Large intestine (tissue), 3 donors: ENCODE results near the gene FAM184A. TPM values are rescaled to one million over a fixed set of nuclear protein-coding genes. Genes with fewer than 3 reads are reported as not detected.
"Not testable (repeated sequence)": the region's sequence is repeated elsewhere in the genome, so short reads cannot be mapped to it uniquely, and the experiment has no call there.

Source experiments
- DNase-seq, 2 donors: peaks; one replicate each; pipeline versions ENCODE4 v3.0.0 to v3.0.0-alpha.2; 2013
- H3K27ac ChIP-seq: one replicate; pipeline ENCODE4 v1.5.1; 2013; ENCODE audit warnings: low read length
- H3K27me3 ChIP-seq: 2 replicates; pipeline ENCODE4 v1.6.1; 2013; ENCODE audit warnings: low read length; ENCODE audit not compliant: control insufficient read depth, insufficient read depth
- H3K36me3 ChIP-seq: 2 replicates; pipeline ENCODE4 v1.6.1; 2013; ENCODE audit warnings: low read length; ENCODE audit not compliant: control insufficient read depth, insufficient read depth
- H3K4me1 ChIP-seq: one replicate; pipeline ENCODE4 v1.6.1; 2013; ENCODE audit warnings: low read length; ENCODE audit not compliant: control insufficient read depth, insufficient read depth
- H3K4me3 ChIP-seq: one replicate; pipeline ENCODE4 v1.5.1; 2013; ENCODE audit warnings: low read length
- H3K9me3 ChIP-seq: one replicate; pipeline ENCODE4 v1.6.1; 2013; ENCODE audit warnings: mild to moderate bottlenecking, low read depth, low read length, moderate library complexity; ENCODE audit not compliant: control insufficient read depth
- WGBS: methylation state at CpG from one replicate; pipeline ENCODE4 v1.1.5; 2013; ENCODE audit warnings: low lambda C conversion rate; ENCODE audit not compliant: insufficient coverage; 5-methylcytosine and 5-hydroxymethylcytosine counted together
- polyA plus RNA-seq: library from polyadenylated mRNA; unstranded; fragments of 120-200 nt; gene quantifications from one replicate; pipeline ENCODE4 v1.2.1, GENCODE V29; 2013

The FAM184A gene
- polyA plus RNA-seq, 1 donor, result 13.8 TPM

DNA sequence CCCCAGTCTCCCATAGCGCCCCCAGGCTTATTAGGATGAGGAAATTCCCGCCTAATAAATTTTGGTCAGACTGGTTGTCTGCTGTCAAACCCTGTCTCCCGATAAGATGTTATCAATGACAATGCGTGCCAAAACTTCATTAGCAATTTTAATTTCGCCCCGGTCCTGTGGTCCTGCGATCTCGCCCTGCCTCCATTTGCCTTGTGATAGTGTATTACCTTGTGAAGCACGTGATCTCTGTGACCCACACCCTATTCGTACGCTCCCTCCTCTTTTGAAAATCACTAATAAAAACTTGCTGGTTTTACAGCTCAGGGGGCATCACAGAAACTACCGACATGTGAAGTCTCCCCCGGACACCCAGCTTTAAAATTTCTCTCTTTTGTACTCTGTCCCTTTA, 40.6 kb upstream of the FAM184A start:
- 20% methylated on average over 1 of the region's 13 CpGs for WGBS
- H3K36me3 ChIP-seq, DNase-seq, H3K27ac ChIP-seq, H3K4me3 ChIP-seq, H3K4me1 ChIP-seq, H3K9me3 ChIP-seq, H3K27me3 ChIP-seq: not testable (repeated sequence)

DNA sequence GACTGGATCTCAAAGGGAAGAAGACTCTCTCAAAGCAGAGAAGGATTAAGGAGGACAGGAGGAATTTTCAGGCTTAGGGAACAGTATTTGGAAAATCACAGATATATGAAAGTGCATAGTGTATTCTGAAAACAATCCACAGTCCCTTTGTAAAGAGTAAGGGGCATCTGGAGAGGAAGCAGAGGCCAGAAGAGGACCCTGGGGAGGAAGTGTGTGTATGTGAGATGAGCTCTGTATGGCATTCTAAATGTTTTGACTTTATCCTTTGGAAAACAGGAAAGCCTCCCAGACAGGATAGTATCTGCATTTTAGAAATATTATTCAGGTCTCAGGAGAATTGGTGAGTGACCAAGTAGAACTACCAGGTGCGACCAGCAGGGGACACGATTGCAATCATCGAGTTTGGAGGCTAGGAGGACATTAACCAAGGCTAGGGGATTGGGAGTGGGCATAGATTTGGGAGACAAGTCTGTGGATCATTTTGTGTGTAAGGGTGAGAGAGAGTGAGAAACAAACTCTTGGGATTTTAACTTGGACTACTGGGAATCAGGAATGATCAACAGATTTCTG, 38.3 kb upstream of the FAM184A start:
- no peak for DNase-seq

DNA sequence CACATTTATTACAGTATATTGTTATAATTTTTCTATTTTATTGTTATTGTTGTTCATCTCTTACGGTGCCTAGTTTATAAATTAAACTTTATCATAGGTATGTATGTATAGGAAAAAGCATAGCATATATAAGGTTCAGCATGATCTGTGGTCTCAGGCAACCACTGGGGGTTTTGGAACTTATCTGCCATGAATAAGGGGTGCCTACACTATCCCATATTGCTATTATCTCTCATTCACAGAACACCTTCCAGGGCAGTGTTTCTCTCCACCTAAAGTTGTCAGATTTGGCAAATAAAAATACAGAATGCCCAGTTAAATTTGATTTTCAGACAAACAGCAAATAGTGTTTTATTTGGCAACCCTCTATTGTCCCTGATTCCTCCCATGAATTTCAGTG, 35.5 kb upstream of the FAM184A start:
- no peaks in the 10 kb centered on the region for H3K9me3 ChIP-seq
- no peak for DNase-seq
- H3K4me3 ChIP-seq, result no peak overlapping the region
- no peaks in the 10 kb centered on the region for H3K27me3 ChIP-seq
- no peak overlapping the region for H3K27ac ChIP-seq
- H3K36me3 ChIP-seq, result no peaks in the 10 kb centered on the region
- no peaks in the 10 kb centered on the region for H3K4me1 ChIP-seq
- WGBS, result 100% methylated on average over 1 of the region's 1 CpG

More for the DNA sequence above, 38.3 kb upstream of the FAM184A start:
- Histone ChIP-seq H3K27me3 (no peaks in the 10 kb centered on the region), H3K4me3 (no peak overlapping the region), H3K4me1 (no peaks in the 10 kb centered on the region), H3K9me3 (no peaks in the 10 kb centered on the region), H3K27ac (no peak overlapping the region), H3K36me3 (no peaks in the 10 kb centered on the region)
- 100% methylated on average over 1 of the region's 3 CpGs for WGBS

DNA sequence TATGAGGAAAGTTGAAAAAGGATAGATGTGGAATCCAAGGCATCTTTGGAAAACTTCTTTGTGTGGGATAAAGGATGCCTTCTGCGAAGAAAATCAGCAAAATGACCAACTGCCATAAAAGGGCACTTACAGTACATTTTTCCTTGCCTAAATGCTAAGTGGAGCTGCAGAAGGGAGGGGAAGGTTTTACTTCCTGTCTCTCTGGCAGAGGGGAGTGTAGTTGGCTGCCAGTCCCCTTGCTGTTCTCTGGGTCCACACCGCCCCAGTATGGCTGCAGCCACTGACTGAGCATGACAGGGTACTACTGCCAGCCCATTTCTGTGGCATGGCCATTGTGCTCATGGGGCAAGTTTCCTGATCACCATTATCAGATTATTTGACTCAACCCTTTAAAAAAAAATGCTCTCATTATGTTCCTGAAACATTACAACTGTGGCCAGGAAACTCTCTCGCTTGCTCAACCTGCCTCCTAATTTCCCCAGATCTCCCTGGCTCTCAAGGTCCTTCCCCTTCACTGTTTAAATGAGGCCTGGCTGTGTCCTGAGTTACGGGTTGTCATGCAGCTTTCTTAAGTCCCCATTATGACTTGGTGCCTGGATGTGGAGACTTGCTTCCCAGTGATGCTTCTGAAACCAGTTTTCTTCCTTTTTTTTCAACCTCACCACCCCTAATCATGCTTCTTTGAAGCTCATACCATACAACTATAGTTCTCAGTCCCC, 34.5 kb upstream of the FAM184A start:
- Histone ChIP-seq H3K27me3 (no peaks in the 10 kb centered on the region), H3K4me3 (no peak overlapping the region), H3K9me3 (no peaks in the 10 kb centered on the region), H3K27ac (no peak overlapping the region), H3K4me1 (no peaks in the 10 kb centered on the region), H3K36me3 (no peaks in the 10 kb centered on the region)
- DNase-seq, result no peak
- 60% methylated on average over 1 of the region's 4 CpGs for WGBS

DNA sequence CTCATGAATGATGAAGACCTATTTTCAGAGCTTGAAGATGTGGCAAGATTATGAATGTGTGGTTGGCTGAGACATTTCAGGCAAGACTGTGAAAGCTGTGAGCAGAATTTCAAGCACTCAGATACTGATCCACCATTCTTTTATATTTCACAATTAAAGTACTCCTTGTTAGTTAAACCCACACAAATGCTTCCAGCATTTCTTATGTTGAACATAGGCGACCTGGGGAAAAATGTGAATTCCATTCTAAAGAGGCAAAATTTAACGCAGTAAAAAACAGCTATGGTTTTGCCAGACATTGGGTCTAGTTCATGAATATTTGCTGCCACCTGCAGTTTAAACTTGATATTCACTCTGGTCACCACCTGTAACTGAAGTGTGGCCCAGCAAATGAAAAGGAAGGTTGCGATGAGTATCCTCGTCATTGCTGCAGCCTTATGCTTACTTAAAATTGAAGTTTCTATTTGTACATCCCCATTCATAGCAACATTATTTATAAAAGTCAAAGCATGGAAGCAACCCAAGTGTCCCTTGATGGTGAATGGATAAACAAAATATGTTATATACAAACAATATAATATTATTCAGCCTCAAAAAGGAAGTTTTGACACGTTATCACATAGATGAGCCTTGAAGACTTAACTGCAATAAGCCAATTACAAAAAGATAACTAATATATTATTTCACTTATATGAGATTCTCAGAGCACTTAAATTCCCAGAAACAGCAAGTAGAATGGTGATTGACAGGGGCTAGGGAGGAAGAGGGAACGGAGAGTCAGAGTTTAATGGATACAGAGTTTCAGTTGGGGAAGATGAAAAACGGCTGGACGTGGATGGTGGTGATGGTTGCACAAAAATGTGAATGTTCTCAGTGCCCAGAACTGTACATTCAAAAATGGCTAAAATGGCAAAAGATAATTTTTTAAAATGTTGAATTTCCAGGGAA, 32.4 kb upstream of the FAM184A start:
- H3K9me3 ChIP-seq, result no peaks in the 10 kb centered on the region
- WGBS, result 100% methylated on average over 1 of the region's 8 CpGs
- no peaks in the 10 kb centered on the region for H3K4me1 ChIP-seq
- DNase-seq, result peak; percentile 35 to 51
- H3K27me3 ChIP-seq, result no peaks in the 10 kb centered on the region
- H3K27ac ChIP-seq, result no peak overlapping the region
- H3K36me3 ChIP-seq, result no peaks in the 10 kb centered on the region
- H3K4me3 ChIP-seq, result no peak overlapping the region

DNA sequence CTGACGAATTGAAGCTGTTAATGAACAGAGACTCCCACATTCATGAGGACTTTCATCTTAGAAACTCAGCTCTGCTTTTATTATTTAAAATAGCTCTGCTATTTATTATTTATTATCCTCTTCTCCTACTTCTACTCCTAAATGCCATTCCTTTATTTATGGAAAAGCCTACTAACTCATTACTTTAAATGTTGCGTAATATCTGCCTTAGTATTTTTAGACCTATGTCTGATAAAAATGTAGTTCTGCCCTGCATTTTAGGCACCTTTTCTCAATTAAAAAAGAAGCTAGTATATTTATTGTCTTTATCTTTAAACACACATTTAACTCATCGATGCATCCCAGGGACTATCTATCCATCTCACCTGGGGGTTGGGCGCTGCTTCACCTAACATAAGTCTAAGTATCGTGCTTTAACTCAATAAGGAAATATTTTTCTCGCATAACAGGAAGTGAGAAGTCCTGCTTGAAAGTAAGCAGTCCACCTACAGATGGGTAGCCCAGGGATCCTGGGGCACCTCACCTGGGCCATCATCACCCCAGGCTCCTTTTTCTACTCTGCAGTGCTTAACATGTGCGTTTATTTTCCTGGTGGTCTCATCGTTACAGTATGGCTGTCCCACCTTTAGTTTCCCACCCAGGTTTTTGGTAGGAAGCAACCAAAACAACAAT, 31.3 kb upstream of the FAM184A start:
- H3K4me1 ChIP-seq, result no peaks in the 10 kb centered on the region
- no peak overlapping the region for H3K27ac ChIP-seq
- H3K9me3 ChIP-seq, result no peaks in the 10 kb centered on the region
- H3K27me3 ChIP-seq, result no peaks in the 10 kb centered on the region
- no peak overlapping the region for H3K4me3 ChIP-seq
- no peaks in the 10 kb centered on the region for H3K36me3 ChIP-seq
- 80% methylated on average over 2 of the region's 8 CpGs for WGBS
- no peak for DNase-seq

DNA sequence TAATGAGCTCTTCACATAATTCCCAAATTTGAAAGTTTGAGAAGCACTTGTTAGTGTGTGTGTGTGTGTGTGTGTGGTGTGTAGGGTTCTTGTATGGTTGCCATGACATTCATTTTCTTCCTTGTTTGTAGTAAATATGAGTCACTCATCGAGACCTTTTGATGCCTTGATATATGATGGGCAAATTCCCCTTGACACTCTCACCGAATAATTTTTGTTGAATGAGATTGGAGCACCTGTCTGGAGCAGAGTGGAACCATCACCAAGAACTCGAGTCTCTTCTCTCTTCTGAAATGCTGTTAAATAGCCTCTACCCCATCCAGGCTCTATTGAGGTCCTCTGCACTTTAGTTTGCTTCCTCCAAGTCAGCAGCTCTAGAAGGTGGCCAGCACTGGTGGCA, 29.6 kb upstream of the FAM184A start:
- Histone ChIP-seq H3K27ac (no peak overlapping the region), H3K27me3 (no peaks in the 10 kb centered on the region), H3K36me3 (no peaks in the 10 kb centered on the region), H3K4me3 (no peak overlapping the region), H3K9me3 (no peaks in the 10 kb centered on the region), H3K4me1 (no peaks in the 10 kb centered on the region)
- 83% methylated on average over 1 of the region's 3 CpGs for WGBS
- no peak for DNase-seq

DNA sequence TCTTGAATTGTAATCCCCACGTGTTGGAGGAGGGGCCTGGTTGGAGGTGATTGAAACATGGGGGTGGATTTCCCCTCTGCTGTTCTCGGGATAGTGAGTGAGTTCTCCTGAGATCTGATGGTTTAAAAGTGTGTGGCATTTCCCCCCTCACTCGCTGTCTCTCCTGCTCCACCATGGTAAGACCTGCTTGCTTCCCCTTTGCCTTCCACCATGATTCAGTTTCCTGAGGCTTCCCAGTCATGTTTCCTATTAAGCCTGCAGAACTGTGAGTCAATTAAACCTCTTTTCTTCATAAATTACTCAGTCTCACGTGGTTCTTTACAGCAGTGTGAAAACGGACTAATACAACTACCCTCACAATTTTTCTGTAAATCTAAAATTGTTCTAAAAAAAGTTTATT, 26.8 kb upstream of the FAM184A start:
- no peak for DNase-seq
- WGBS, result 69% methylated on average over 2 of the region's 5 CpGs

DNA sequence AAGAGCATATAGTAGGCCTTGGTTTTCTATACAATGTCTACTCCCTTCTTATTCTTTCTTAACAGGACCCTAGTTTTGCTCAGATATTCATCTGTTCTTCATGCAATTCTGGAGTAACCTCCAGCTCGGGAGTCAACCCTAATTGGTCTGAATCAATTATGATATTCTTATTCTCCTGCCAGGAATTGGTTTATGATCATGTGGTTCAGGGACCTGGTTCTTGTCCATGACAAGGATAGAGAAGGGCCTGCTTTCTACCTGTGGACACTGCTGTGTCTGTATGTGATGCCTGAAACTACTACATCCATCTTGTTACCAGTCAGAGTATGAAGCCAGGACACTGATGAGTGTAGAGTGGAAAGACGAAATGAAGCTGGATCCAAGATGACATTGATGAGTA, 24.4 kb upstream of the FAM184A start:
- Histone ChIP-seq H3K27ac (no peak overlapping the region), H3K9me3 (peaks cover 3% of the 10 kb centered on the region), H3K36me3 (no peaks in the 10 kb centered on the region), H3K4me3 (no peak overlapping the region), H3K4me1 (no peaks in the 10 kb centered on the region), H3K27me3 (no peaks in the 10 kb centered on the region)
- DNase-seq, result no peak
- 86% methylated on average over 1 of the region's 2 CpGs for WGBS

More for the DNA sequence above, 26.8 kb upstream of the FAM184A start:
- Histone ChIP-seq H3K9me3 (no peaks in the 10 kb centered on the region), H3K4me3 (no peak overlapping the region), H3K36me3 (no peaks in the 10 kb centered on the region), H3K27me3 (no peaks in the 10 kb centered on the region), H3K4me1 (no peaks in the 10 kb centered on the region), H3K27ac (no peak overlapping the region)

DNA sequence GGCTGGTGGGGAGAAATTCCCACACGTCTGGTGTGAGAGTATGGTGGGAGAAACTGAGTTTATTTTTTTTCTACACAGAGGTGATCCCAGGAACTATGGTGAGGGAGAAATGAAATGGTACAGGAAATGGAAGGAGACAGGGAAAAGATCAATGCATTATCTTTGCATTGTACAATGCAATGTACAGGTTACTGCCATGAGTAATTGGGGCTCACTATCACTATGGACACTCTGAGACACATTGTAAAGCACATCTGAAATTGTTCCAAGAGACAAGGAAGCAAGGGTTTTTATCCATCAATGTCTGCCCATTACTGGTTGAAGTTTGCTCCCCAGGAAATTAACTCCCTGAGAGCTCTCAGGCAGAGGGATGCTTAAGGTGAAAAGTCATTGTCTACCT, 21.7 kb upstream of the FAM184A start:
- H3K9me3 ChIP-seq, result peaks cover 3% of the 10 kb centered on the region
- no peaks in the 10 kb centered on the region for H3K36me3 ChIP-seq
- H3K4me3 ChIP-seq, result no peak overlapping the region
- H3K4me1 ChIP-seq, result no peaks in the 10 kb centered on the region
- H3K27me3 ChIP-seq, result no peaks in the 10 kb centered on the region
- H3K27ac ChIP-seq, result no peak overlapping the region
- DNase-seq, result peak in 1 of 2 donors; percentile 41
- WGBS, result no CpG with 5 or more reads among the region's 1 CpG
